Measurements from ENCODE around the gene PIEZO1.

PIEZO1 gene

GRCh38 chr16:88733630-88734360, 51.2 kb downstream of the PIEZO1 start:
- no peak for DNase-seq (ENCODE audit: low read depth)

DNA sequence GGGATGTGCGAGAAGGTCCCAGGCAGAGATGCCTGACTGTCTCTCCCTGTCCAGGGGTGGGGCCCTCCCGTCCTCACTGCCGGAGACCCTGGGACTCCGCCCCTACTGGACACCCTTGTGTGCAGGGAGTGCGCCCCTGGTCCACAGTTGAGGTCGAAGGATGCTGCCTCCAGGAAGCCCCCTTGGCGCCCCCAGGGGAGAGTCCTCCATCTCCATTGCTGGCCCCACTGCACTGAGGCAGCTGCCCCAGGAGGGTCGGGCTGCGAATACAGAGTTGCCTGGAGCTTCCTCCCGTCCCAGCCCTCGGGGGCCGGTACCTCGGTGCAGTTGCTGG, 52.1 kb downstream of the PIEZO1 start:
- DNase-seq (ENCODE audit: low read depth) = no peak

DNA sequence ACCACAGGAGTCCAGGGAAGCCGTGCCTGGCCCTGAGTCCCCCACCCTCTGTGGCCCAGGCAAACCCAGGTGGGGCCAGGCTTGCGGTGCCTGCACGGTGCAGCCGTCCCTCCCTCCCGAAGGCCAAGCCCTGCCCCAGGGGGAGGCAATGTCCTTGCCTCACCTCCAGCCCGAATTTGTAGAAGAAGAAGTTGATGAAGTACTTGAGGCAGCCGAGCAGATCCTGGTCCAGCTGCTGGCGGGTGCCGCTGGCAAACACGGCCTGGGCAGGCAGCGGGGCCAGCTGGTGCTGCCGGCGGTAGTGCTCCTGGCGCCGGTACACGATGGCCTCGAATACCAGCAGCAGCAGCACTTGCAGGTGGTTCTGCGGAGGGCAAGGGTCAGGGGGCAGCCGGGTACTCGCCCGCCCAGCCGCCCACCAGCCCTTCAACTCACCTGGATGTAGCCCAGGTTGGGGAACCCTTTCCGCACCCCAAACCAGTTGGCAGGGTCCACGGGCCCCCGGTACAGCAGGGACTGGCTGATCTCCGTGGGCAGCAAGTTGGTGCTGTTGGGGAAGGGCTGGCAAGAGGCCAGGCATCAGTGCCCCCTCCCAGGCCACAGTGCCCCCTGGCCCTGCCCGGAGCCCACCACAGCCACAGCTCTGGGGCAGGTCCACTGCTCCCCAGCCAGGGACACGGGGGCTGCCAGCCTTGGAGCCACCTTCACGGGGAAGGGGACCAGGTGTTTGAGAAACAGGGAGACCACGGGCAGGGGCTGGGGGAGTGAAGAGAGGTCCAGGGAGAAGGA, 52.7 kb downstream of the PIEZO1 start:
- DNase-seq (ENCODE audit: low read depth) = no peak

- no peak for DNase-seq (ENCODE audit: low read depth)
Observed at GRCh38 chr16:88731699-88732098, 53.3 kb downstream of the PIEZO1 start.

- no peak for DNase-seq (ENCODE audit: low read depth)
Observed at GRCh38 chr16:88730632-88731607, 54.1 kb downstream of the PIEZO1 start.

GRCh38 chr16:88727871-88728270, 57.1 kb downstream of the PIEZO1 start:
- no peak for DNase-seq (ENCODE audit: low read depth)

- DNase-seq (ENCODE audit: low read depth) = no peak
Observed at GRCh38 chr16:88726981-88727380, 58.0 kb downstream of the PIEZO1 start.

DNA sequence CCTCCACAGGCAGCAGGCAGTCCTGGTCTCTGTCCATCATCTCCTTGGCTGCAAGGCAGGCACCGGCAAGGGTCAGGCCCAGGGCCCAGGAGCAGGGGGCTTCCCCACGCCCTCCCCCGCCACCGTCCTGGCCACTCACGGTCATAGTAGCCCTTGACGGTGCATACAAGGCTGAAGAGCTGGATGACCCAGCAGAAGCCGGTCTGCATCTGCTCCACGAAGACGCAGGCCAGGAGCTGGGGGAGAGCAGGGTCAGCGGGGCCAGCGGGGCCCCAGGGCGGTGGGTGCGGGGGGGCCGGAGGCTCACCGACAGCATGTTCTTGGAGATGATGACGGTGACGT, 58.6 kb downstream of the PIEZO1 start:
- no peak for DNase-seq (ENCODE audit: low read depth)

GRCh38 chr16:88725609-88726407, 59.2 kb downstream of the PIEZO1 start:
- DNase-seq (ENCODE audit: low read depth) = no peak

DNA sequence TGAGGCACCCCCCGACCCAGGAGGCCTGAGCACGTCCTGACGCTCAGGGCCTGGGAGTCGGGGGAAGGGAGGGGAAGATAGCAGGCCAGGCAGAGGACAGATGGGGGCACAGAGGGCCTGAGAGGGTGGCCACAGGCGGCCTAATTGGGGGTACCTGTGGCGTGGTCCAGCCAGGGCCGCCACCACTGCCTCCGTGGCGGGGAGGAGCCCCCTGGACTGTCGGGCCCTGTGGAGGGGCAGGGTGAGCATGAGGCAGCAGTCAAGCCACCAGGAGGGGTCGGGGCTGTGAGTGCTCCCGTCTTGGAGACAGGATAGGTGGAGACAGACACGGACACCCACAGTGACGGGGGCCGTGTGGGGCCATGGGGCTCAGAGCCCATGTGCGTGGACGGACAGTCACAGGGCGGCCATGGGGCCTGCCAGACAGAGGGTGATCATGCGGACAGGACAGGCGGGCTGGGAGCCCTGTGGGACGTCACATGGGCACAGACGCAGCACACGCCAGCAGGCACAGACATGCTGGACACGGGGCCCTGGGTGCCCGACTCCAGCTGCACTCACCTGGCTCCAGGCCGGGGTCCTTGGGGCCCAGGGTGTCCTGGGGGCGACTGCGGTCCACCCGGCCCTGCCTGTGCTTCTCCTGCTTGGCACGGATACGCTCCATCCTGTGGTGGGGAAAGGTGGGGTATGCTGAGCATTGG, 60.0 kb downstream of the PIEZO1 start:
- DNase-seq (ENCODE audit: low read depth) = no peak

GRCh38 chr16:88723911-88724310, 61.1 kb downstream of the PIEZO1 start:
- no peak for DNase-seq (ENCODE audit: low read depth)

- DNase-seq (ENCODE audit: low read depth) = no peak
Observed at GRCh38 chr16:88723507-88723887, 61.5 kb downstream of the PIEZO1 start.

- DNase-seq (ENCODE audit: low read depth) = no peak
Observed at GRCh38 chr16:88722784-88723506, 62.1 kb downstream of the PIEZO1 start.

DNA sequence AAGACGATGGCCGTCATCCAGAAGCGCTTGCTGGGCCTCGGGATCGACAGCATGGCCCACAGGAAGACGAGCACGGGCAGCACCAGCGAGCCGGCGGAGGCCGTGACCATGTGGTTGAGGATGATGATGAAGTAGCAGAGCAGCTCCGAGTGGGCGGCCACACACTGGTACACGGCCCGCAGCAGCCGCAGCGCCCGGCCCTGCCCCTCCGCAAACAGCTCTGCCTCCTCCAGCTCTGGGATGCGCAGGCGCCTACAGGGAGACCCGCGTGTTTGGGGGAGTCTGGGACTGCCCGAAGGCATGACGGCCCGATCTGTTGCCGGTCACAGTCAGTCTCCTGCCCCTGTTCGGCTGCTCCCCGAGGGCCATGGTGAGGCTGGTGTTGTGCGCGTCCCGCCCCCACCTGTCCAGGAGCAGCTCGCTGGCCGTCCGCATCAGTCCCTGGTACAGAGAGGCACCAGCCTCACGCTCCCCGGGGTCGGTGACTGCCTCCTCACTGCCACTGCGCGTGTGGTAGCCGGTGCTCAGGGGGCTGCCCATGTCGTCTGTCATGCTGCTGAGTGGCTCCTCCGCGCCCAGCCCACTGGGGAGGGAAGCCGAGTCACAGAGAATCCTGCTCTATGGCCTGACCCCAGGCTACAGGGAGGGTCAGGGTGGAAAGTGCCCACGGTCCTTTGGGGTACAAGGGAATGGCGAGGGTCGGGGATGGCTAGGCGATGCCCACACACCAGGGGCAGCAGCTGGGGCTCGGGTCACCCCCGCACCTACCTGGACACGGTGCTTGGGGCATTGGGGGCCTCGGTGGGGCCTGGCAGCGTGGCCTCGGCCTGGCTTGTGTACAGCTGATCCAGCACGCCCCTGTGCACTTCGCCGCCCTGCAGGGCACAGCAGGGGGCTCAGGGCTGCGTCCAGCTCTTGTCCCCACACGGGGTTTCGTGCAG, 62.9 kb downstream of the PIEZO1 start:
- DNase-seq (ENCODE audit: low read depth) = no peak

GRCh38 chr16:88721236-88721635, 63.8 kb downstream of the PIEZO1 start:
- DNase-seq (ENCODE audit: low read depth) = no peak

GRCh38 chr16:88720396-88720970, 64.5 kb downstream of the PIEZO1 start:
- DNase-seq (ENCODE audit: low read depth) = no peak

- DNase-seq (ENCODE audit: low read depth) = no peak
Observed at GRCh38 chr16:88719933-88720296, 65.1 kb downstream of the PIEZO1 start.

- DNase-seq (ENCODE audit: low read depth) = no peak
Observed at GRCh38 chr16:88719267-88719932, 65.6 kb downstream of the PIEZO1 start.

DNA sequence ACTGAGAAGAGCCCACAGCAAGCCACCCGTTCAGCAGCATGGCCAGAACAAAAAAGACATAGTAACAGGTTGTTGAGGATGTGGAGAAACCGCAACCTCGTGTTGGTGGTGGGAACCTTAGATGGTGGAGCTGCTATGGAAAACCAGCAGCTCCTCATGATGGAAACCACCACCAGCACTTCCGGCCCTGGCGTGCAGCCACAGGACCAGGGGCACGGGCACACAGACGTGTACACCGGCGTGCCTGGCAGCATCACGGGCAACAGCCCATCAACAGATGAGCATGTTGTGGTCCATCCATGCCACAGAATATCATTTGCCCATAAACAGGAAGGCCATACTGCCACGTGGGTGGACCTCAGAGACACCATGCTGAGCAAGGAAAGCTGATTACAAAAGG, 66.8 kb downstream of the PIEZO1 start:
- no peak for DNase-seq (ENCODE audit: low read depth)
